HG03159 (cell line): Measurements from ENCODE around the gene TGIF1.

ENCODE experiments used
- ATAC-seq: cut with Tn5 transposase; IDR thresholded peaks from one replicate; pipeline ENCODE4 v1.9.1; 2021; ENCODE audit warnings: mild to moderate bottlenecking, moderate library complexity; ENCODE audit not compliant: unreplicated experiment

The TGIF1 gene

DNA sequence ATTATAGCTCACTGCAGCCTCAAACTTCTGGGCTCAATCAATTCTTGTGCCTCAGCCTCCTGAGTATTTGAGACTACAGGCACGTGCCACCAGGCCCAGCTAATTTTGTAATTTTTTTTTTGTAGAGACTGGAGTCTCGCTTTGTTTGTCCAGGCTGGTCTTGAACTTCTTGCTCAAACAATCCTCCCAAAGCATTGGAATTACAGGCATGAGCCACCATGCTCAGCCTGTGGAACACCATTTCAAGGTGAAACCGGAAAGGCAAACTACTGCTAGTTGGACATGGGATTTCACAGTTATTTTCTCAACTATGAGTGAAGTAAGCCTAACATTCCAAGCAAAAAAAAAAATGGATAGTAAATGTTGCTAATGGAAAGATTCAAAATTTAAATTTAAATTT lies 20.9 kb upstream of the TGIF1 start:
- no peak for ATAC-seq

DNA sequence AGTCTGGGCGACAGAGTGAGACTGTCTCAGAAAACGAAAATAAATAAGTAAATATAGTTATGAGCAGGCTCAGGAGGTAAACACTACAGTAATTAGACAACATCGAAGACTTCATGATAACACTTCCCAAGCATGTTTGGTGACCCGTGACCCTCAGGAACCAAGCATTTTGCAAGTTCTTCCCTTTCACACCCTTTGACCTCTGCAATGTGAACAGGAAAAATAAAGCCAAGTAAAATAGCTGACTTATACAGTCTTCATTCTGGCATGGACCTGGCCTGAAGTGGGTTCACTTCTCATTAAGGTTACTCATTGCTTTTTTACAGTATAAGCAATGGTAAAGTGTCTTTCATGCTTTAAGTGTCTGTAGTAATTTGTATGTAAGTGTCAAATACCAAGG lies 15.3 kb upstream of the TGIF1 start:
- ATAC-seq: no peak

DNA sequence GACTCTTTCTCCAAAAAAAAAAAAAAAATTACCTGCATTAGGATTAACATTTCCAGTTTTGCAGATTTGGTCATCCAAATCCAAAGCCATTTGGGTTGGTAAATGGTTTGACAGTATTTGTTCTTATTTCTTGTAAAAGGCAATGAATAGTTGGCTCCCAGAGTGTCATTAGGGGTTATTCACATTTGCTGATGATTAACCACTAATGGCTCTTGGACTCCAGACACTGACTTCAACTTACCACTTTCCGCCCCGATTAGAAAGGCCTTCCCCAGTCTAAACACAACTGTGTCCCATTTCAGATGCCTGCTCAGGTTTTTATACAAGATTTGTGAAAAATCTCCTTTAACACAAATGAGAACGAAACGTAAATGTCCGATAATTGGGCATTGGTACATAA lies 9.6 kb upstream of the TGIF1 start:
- ATAC-seq: no peak

GRCh38 chr18:3441290-3441689 lies 8.7 kb upstream of the TGIF1 start:
- ATAC-seq: no peak

GRCh38 chr18:3442919-3443318 lies 7.1 kb upstream of the TGIF1 start:
- no peak for ATAC-seq

DNA sequence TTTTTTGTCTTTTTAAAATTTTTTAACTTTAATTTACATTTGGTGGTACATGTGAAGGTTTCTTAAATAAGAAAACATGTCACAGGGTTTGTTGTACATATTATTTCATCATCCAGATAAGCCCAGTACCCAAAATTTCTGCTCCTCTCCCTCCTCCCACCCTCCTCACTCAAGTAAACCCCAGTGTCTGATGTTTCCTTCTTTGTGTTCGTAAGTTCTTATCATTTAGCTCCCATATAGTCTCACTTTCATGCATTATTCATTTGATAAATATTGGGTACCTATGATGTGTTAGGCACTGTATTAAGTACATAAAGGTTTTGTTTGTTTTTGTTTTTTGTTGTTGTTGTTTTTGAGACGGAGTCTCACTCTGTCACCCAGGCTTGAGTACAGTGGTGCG lies 5.7 kb upstream of the TGIF1 start:
- ATAC-seq: no peak

- no peak for ATAC-seq
Observed at GRCh38 chr18:3444954-3445353, 5.0 kb upstream of the TGIF1 start.

GRCh38 chr18:3447068-3447894 lies 2.7 kb upstream of the TGIF1 start:
- no peak for ATAC-seq

DNA sequence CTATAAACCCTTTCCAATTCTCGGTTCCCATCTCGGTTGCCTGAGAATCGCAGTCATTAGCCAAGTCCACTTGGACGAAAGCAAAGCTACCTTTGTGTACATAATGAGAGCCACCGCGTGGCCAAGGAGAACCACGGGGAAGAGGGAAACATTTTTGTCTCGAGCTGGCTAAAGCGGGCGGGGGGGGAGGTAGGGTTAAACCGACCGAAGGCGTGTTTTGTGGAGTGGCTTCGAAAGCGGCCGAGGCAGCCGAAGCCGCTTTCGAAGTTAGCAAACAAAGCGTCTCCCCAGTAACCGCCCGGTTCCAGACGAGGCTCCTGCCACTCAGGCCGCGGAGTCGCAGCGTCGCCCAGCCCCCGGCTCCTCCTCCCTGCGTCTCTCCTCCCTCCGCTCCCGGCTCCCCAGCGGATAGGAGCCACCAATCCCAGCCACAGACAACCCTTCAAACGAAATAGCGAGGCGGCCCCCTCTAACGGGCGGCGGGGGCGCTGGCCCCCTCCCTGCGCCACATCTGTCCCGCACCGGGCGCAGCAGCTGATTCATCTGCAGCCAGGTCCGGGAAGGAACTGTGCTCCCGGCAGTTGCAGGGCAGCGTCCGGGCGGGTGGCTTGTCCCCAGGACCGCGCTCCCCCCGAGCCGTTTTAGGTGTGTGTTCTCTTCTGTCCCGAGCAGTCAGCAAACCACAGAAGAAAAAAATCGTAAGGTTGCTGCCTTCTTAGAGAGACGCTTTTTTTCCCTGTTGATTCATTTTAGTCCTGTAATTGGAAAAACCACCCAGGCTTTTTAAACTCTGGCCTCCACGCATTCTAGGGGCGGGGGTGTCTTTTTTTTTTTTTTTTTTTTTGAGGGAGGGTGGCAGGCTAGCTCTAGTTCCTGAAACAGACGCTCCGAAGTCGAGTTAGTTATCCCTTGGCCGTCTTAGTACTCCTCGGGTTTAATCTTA lies 1.8 kb upstream of the TGIF1 start:
- peak; percentile 65 for ATAC-seq

DNA sequence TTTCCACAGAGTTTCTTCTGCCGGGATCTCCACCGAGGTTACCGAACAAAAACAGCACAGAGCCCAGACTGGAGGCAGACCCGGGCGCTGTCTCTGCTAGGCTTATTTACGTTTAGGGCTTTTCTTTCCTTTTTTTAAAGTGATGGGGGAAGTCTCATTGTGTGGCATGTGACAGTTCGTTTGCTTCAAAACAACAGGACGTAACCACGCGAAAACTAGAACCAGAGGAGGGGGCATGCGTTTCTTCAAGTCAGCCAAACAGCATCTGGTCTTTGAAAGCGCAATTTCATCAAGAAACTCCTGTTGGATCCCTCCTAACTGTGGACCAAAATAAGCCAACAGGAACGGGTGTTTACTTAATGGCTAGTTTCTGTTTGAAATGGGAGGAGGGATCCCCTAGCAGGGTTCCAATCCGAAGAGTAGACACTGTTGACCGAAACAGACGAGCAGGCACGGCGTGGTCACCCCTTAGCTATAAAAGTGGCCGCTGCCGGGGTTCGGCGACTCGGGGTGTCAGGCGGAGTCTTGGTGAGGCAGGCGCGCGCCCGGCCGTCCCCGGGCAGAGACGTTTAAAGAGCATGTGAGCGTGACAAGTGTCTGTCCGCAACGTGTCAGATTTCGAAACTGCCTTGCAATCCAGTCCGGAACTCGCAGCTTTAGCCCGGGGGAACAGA lies 997 bp upstream of the TGIF1 start:
- peak; percentile 42 for ATAC-seq

DNA sequence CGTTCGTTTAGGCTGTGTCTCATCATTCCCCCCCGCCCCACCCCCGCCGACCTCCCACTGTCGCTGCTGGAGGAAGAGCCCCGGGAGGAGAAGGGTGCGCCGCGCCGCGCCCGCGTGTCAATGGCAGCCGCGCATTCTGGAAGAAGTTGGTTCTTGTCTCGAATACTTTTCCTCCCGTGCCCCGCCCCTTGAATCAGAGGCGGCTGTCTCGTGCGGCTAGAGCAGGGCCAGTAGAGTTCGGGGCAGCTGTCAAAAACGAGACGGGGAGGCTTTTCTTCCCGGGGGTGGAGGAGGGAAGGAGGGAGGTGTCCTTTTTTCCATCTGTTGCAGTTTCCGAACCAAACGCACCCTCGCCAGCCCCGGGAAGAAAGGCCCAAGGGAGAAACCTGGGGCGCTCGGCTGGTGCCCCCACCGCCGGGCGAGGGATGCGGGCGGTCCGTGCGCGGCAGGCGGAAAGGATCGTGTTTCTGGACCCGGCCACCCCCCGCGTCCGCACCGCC lies 410 bp upstream of the TGIF1 start:
- peak; percentile 14 for ATAC-seq

DNA sequence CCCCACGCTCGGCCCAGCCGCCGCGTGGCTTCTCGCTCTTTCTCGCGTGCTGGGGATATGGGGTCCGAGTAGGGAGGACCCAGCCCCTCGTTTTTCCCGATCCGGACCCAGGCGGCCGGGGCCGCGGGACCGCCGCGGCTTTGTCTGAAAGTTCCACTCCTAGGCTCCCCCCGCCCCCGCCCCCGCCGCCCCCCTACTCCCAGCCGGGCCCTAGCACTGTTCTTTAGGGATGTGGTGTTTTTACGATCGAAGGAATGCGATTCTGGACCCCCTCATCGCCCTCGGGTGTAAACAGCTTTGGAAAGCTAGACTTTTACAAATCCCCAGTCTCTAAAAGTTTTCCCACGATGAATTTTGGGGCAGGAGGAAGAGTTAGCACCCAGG lies 819 bp downstream of the TGIF1 start:
- ATAC-seq: no peak

DNA sequence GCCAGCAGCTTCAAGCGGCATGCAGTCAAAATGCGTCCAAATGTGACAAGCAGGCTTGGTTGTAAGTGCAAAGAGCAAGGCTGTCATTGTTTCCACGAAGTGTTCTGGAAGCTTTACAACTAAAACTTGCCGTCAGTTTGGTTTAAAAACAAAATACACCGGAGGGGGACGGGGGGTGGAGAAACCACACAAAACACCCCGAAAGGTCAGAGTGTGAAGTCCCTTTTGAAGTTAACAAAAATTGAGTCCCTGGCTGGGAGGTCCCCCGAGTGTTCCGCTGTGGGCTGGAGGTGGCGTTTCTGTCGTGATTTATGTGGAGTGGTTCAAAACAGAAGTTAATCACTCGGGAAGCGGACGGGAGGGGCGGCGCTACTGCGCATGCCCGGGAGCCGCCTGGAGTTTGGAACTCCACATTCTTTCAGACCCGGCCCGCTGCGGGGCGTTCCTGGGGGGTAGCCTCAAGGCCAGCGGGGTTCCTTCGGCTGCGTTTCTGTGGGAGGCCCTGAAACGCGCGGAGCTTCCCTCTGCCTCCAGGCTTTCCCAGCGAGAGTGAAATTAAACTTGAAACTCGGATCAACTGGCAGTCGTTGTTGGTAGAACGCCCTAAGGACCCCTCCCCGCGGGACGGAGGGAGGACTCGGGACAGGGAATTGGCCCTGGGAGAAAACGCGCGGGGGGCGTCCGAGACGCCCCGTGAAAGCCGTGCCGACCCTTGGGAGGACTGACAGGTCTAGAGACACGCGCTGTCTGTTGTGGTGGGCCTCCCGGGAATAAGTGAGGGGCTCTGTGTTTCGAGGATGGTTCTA lies 1.4 kb downstream of the TGIF1 start:
- no peak for ATAC-seq

GRCh38 chr18:3451989-3452749 lies 2.2 kb downstream of the TGIF1 start:
- no peak for ATAC-seq

DNA sequence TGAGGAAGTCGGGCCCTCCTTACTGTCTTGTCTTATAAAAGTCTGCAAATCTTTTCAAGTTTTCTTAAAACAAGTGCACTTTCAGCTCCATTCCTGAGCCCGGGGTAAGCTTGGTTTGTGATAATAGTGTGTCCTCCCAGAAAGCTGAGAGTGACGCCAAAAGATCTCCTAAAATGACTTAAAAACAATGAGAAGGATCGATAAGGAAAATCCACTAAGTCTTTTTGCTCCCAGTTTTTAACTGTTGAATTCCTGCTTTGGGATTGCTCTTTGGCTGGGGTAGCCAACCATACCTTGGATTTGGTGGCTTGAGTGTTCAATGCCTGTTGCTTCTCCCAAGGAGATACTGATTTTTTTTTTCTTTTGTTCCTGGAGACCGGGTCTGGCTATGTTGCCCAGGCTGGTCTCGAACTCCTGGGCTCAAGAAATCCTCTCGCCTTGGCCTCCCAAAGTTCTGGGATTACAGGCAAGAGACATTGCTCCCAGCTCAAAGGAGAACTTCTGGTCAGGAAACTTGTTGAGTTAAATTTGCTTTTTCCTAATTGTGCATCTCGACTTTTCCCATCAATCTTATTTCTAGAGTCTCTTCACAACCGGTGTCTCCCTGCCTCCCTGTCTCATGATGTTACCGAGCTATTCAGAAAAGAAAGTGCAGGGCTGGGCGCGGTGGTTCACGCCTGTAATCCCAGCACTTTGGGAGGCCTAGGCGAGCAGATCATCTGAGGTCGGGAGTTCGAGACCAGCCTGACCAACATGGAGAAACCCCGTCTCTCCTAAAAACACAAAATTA lies 3.0 kb downstream of the TGIF1 start:
- no peak for ATAC-seq

GRCh38 chr18:3453540-3454364 lies 3.8 kb downstream of the TGIF1 start:
- ATAC-seq: no peak

- ATAC-seq: no peak
Observed at GRCh38 chr18:3454365-3455089, 4.6 kb downstream of the TGIF1 start.
